Lung microvascular endothelial cell (primary cell): Measurements from ENCODE around the gene TTLL8. TPM values are rescaled to one million over a fixed set of nuclear protein-coding genes. Genes with fewer than 3 reads are reported as not detected.
"Not testable (repeated sequence)": the region's sequence is repeated elsewhere in the genome, so short reads cannot be mapped to it uniquely, and the experiment has no call there.

Source experiments
- DNase-seq, 2 donors: peaks; one replicate each; pipeline versions ENCODE4 v3.0.0 to v3.0.0-alpha.2; 2010; ENCODE audit warnings: low read depth in 2 of 2
- total RNA-seq: library from RNA; depleted of rRNA; stranded (reverse); fragments of >200 nt; gene quantifications from 2 replicates; pipeline ENCODE4 v1.2.1, GENCODE V29; 2014

Gene TTLL8
- total RNA-seq, 1 donor from 2014 or later, result not detected

DNA sequence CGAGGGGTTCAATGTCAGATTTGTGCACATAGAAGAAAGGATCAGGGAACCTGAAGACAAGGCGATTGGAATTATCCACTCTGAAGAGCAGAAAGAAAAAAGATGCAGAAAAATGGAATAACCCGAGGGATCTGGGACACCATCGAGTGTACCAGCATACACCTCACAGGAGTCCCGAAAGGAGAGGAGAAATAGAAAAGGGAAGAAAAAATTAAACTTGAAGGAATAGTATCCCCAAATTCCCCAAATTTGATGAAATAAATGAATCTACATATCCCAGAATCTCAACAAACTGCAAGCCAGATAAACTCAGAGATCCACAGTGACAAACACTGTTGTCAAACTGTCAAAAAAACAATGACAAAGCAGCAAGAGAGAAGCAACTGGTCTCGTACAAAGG, 66.9 kb downstream of the TTLL8 start:
- DNase-seq, result no peak

DNA sequence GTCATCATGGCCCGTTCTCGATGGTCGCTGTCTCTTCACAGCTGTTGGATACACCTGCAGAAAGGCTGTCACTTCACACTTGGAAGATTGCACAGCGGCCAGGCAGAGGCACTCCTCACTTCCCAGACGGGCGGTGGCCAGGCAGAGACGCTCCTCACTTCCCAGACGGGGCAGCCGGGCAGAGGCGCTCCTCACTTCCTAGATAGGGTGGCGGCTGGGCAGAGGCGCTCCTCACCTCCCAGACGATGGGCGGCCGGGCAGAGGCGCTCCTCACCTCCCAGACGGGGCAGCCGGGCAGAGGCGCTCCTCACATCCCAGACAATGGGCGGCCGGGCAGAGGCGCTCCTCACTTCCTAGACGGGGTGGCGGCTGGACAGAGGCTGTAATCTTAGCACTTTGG, 68.3 kb downstream of the TTLL8 start:
- DNase-seq, result not testable (repeated sequence)

- no peak for DNase-seq
Observed at GRCh38 chr22:49986325-49986724, 71.8 kb downstream of the TTLL8 start.

DNA sequence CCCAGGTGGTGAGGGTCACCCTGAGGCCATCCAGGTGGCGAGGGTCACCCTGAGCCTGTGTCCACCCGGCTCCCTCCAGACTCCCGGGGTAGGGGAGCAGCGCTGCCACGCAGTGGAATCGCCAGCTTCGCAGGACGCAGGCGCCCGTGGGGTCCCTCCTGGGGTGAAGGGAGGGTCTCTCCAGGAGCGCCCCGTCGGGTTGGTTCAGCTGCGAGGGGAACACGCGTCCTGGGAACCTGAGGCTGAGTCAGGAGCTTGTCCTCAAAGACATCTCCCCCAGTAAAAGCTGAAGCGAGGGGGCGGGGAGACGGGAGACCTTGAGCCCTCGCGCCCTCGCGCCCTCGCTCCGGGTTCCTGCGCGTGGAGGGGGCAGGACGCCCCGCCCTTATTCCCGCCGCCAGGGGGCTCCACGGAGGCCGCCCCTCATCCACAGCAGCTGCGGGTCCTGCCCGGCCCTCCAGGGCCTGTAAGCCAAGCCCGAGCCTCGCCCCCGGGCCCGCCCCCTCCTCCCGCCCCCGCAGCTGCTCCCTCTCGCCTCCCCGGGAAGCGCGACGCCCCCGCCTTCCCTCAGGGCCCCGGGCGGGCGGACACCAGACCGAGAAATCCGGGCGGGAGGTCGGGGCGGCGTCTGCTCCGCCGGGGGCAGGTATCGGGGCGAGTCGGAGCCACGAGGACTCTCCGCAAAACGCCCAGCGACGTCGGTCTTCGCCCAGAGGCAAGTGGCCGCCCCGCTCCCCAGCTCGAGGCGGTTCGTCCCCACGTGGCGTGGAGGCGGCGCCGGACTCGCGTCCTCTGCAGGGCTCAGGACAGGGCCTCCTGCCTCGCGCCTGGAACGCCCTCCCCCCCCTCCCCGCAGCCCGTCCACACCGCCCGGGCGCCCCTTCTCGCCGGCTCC, 74.7 kb downstream of the TTLL8 start:
- DNase-seq, result peak in 1 of 2 donors; percentile 36

DNA sequence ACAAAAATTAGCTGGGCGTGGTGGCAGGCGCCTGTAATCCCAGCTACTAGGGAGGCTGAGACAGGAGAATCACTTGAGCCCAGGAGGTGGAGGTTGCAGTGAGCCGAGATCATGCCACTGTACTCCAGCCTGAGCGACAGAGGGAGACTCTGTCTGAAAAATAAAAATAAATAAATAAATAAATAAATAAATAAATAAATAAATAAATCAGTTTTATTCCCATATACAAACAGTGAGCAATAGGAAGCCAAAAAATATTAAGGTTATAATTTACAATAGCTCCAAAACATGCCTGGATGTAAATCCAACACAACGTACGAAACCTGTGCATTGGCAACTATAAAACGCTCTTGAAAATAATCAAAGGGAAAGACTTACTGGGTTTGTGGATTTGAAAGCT, 76.3 kb downstream of the TTLL8 start:
- DNase-seq, result not testable (repeated sequence)

DNA sequence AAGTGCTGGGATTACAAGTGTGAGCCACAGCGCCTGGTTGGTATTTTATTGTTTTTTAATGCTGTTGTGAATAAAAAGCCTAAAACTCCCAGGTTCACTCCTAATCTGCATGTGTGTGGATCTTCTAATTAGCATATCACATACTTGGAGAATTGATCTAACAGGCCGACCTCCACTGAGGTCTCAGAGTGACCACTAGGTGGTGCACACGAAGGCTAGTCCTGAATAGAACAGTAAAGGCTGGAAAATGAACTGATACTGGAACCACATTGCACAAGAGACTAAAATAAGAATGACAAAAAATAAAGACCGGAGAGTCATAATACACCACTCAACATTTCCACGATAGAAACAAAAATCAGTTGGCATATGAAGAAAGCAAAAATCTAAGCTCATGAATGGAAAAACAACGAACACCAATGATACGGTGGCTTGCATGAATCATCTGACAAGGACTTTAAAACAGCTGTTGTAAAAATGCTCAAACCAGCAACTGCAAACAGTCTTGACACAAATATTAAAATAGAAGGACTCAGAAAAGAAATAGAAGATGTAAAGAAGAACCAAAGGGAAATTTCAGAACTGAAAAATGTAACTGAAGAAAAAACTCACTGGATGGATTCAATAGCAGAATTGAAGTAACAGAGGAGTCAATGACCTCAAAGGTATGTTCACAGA, 78.4 kb downstream of the TTLL8 start:
- DNase-seq, result peak; percentile 67 to 78

DNA sequence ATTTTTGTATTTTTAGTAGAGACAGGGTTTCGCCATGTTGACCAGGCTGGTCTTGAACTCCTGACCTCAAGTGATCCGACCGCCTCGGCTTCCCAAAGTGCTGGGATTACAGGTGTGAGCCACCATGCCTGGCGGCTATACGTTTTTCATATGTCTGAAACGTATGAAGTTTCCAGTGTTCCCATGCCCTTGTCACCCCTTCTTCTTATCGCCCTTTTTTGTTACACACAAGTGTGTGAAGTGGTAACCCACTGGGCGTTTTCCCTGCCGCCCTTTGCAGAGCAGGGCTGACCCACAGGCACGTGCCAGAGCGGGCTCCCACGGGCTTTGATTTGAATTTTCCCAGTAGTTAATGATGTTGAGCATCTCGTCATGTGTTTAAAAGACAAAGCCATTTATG, 80.5 kb downstream of the TTLL8 start:
- DNase-seq, result no peak

GRCh38 chr22:49976439-49977175, 81.5 kb downstream of the TTLL8 start:
- peak in 1 of 2 donors; percentile 45 for DNase-seq

DNA sequence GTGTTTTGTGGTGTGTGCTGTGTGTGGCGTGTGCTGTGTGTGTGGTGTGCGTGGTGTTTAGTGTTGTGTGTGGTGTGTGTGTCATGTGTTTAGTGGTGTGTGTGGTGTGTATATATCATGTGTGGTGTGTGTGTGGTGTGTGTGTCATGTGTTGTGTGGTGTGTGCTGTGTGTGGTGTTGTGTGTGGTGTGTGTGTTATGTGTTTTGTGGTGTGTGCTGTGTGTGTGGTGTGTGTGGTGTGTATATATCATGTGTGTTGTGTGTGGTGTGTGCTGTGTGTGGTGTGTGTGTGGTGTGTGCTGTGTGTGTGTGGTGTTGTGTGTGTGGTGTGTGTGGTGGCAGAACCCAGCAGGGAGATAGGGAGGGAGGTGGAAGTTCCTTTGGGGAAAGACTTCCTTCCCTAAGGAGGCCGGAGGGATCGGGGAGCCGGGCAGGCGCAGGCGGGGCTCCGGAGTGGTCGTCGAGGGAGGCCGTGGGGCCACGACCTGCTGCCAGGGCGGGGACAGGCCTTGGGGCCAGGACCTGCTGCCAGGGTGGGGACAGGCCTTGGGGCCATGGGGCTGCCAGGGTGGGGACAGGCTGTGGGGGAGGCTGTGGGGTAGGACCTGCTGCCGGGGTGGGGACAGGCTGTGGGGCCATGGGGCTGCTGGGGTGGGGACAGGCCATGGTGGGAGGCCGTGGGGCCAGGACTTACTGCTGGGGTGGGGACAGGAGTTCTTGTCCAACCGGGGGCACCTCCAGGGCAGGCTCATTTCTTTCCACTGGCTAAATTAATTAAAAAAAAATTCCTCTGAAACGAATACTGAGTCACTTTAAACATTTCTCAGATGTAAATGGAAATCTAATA, 82.3 kb downstream of the TTLL8 start:
- DNase-seq, result no peak

DNA sequence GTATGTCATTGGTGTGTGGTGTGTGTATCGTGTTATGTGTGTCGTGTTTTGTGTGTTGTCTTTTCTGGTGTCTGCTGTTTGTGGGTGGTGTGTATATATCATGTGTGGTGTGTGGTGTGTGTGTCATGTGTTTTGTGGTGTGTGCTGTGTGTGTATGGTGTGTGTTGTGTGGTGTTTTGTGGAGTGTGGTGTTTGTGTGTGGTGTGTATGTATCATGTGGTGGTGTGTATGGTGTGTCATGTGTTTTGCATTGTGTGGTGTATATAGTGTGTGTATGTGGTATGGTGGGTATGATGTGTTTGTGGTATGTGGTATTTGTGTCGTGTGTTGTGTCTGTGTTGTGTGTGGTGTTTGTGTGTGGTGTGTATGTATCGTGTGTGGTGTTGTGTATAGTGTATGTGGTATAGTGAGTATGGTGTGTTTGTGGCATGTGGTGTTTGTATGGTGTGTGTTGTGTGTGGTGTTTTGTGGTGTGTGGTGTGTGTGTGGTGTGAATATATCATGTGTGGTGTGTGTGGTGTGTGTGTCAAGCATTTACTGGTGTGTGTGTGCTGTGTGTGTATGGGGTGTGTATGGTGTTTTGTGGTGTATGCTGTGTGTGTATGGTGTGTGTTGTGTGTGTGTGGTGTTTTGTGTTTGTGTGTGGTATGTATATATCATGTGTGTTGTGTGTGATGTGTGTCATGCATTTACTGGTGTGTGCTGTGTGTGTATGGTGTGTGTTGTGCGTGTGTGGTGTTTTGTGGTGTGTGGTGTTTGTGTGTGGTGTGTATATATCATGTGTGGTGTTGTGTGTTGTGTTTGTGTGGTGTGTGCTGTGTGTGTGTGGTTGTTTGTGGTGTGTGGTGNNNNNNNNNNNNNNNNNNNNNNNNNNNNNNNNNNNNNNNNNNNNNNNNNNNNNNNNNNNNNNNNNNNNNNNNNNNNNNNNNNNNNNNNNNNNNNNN, 84.8 kb downstream of the TTLL8 start:
- peak in 1 of 2 donors; percentile 29 for DNase-seq

DNA sequence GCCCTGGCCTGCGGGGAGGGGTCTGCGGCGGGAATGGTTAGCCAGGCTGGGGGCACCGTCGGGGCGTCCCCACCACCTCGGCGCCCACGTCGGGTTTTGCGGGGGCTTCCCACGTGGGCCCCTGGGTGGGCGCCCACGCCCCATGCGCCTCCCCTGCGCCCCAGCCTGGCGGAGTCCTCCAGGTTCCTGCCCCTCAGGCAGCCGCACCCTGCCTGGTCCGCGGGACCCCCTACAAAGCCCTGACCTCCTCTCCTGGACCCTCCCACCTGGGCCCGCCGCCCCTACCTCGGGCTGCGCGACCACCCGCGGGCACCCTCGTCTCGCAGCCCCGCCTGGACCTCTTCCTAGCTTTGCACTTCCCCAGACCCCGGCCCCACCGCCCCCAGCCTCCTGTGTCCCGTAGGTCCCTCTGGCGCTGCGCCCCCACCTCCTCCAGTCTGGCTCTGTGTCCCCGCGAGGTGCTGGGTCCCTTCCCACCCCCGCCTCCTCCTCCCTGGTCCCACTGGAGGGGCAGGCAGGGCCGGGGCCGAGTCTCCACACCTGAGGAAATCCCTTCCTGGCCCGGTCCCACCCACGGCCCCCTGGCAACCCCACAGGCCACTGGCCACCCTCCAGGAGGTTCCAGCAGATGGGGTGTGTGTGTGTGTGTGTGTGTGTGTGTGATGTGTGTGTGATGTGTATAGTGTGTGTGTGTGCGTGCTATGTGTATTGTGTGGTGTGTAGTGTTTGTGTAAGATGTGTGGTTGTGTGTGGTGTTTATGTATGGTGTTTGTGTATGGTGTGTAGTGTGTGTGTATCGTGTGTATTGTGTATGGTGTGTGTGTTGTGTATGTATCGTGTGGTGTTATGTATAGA, 85.7 kb downstream of the TTLL8 start:
- no peak for DNase-seq

DNA sequence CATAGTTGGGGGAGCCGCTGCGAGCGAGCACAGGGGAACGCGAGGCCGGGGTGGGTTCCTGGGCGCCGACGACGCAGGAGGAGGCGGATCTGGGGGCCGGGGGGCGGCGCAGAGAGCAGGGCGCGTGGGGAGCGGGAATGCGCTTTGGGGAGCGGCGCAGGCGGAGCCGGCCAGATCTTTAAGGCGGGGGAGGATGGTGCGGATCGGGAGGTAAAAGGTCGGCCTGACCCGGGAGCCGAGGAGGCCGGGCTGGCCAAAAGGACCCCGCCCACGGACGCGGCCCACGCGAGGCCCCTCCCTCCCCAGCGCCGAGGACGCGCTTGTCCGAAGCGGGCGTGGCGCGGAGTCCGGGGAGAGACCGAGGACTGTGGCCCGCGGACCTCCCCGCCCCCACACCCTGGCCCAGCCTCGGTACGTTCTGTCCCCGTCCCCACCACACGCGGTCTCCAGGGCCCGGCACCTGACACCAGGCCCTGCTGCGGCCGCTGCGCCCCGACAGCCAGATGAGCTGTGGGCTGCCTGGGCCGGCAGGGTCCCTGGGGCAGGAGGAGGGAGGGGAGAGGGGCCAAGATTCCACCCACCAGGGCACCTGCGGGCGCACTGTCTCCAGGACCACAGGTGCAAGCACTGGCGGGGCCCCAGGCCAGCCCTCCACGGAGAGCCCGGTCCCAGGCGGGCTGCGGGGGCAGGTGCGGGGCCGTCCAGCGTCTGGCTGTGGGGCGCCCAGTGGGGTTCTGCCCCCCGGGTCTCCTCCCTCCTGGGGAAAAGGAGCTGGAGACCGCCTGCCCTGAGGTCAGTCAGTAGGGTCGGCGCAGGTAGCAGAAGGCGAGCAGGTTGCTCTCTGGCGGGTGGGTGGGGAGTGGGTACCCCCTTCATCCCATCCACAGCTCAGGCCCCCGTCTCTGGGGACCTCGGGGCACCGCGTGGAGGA, 86.6 kb downstream of the TTLL8 start:
- peak; percentile 30 to 53 for DNase-seq

DNA sequence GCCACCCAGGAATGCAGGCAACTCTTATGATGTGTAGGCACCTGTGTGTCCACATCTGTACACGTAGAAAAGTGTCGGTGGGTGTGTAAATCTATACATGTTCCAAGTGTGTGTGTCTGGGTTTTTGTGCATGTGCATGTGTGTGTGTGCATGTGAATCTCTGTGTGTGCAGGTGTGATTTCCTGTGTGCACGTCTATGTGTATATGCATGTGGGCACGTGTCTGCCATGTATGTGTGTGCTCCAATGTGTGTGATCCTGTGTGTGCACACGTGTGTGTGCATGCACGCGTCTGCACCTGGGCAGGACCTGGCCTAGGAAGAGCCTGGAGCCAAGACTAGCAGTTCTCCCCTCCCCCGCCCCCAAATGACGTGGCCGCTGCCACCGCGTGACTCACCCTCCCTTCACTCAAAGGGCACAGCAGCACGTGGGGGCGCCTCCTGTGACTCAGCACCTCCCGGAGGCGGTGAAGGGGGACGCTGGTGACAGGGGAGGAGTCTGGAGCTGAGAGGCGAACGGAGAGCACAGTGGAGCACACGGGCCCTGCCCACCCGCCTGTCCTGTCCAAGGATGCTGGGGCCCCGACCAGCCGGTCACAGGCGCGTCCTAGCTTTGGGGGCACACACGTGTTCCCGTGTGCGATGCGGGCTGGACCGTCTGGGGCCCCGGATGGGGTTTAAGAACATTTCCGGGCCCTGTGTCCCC, 87.4 kb downstream of the TTLL8 start:
- DNase-seq, result peak; percentile 95 to 97

DNA sequence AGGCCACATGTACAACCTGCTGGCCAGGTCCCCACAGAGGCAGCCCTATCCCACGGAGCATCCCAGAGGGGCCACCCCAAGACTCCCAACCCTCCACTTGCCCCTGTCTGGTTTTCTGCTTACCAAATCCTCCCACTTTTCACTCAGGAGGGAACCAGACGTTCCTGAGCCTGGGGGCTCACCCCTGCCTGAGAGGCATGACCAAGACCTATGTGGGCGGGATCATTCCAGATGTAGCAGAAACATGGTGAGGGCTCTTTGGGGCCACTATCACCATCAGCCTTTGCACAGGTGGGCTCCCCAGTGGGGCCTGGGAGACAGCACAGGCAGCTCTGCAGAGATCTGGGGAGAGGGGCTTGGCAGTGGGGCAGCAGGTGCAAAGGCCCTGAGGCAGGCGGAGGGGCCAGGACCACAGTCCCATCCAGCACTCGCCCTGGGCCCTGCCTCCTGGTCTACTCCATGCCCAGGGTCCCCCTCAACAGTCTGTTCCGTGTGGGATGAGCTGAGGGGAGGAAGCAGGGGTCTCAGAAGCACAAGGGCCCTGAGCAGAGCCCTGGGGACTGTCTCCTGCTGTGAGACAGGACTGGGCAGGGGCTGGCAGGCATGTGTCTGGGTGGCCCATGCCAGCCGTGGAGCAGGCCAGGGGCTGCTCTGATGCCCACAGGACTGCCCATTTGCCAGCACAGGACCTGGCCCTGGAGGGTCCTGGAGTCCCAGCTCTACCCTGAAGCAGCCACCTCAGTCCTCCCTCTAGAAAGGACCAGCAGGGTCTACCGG, 88.2 kb downstream of the TTLL8 start:
- DNase-seq, result no peak

- DNase-seq, result no peak
Observed at GRCh38 chr22:49968831-49969661, 89.1 kb downstream of the TTLL8 start.
